GM13976 (cell line): ENCODE measurements around the gene BICDL1.

Experiments
- DNase-seq: peaks from one replicate; pipeline ENCODE4 v3.0.0; 2012; ENCODE audit warnings: low spot score
- in situ Hi-C: fragments of 300-500 bp; cut with MboI; formaldehyde crosslinking; loops from one replicate; pipeline ENCODE4 v1.12.0; 2022; ENCODE audit warnings: low sequenced_read_pairs, mixed read lengths, inconsistent platforms; ENCODE audit not compliant: unreplicated experiment
- TF ChIP-seq, protein P1 (sequence below): IDR thresholded peaks from 2 replicates; pipeline ENCODE4 v1.5.1; 2012; ENCODE audit warnings: borderline replicate concordance, mild to moderate bottlenecking; ENCODE audit not compliant: insufficient read depth; ENCODE audit errors: extremely low read depth, missing control alignments, control extremely low read depth

BICDL1 gene

DNA sequence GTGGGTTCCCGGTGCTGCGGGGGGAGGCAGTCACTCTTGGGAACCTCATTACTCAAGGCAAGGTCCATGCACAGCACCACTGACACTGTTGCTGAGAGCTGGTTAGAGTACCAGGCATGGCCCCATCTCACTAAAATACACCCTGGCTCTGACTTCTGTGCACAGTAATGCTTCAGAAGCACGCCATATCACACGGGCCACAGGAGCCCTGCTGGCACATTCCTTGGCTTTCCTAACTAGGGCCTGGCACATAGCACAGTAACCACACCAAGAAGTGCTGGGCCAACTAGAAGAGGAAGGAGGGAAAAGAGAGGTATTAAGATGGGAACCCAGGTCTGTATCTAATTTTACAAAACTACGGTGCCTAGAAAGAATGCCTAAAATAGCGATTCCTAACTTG is 141.0 kb downstream of the BICDL1 start:
- in situ Hi-C loops: no loop called here

GRCh38 chr12:120131116-120131515 is 142.1 kb downstream of the BICDL1 start:
- no peak for DNase-seq
- TF ChIP-seq, protein P1, sequence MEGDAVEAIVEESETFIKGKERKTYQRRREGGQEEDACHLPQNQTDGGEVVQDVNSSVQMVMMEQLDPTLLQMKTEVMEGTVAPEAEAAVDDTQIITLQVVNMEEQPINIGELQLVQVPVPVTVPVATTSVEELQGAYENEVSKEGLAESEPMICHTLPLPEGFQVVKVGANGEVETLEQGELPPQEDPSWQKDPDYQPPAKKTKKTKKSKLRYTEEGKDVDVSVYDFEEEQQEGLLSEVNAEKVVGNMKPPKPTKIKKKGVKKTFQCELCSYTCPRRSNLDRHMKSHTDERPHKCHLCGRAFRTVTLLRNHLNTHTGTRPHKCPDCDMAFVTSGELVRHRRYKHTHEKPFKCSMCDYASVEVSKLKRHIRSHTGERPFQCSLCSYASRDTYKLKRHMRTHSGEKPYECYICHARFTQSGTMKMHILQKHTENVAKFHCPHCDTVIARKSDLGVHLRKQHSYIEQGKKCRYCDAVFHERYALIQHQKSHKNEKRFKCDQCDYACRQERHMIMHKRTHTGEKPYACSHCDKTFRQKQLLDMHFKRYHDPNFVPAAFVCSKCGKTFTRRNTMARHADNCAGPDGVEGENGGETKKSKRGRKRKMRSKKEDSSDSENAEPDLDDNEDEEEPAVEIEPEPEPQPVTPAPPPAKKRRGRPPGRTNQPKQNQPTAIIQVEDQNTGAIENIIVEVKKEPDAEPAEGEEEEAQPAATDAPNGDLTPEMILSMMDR: no peak
- in situ Hi-C loops: no loop called here

More for the DNA sequence above, 141.0 kb downstream of the BICDL1 start:
- TF ChIP-seq, protein P1: no peak
- DNase-seq: no peak

- DNase-seq: no peak
- in situ Hi-C loops: no loop called here
Observed at GRCh38 chr12:120132054-120132836, 143.2 kb downstream of the BICDL1 start.

DNA sequence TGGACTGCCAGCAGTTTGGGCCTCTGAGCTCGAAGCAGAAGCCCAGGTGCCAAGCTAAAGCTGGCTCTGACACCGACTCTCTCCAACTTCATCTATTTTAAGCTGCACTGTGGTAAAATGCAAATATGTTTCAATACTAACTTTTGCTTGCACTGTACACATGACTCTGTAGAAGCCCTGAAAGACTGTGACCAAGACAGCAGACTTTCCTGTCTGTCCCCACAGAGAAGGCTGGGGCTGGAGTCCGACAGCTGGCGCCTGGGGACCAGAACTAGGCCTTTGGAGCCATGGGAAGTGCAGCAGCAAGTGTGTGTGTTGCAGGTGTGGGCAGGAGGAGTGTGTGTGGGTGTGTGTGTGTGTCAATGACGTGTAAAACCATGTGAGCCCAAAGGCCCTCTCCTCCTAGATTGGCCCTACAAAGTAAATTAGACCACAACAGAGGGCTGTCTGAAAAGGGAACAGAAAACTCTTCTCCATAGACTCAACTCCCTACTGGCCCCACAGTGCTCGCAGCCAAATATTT is 143.9 kb downstream of the BICDL1 start:
- TF ChIP-seq, protein P1: no peak
- in situ Hi-C loops: no loop called here
- peak; percentile 81 for DNase-seq

More at GRCh38 chr12:120132054-120132836, 143.2 kb downstream of the BICDL1 start:
- TF ChIP-seq, protein P1: no peak

GRCh38 chr12:120134307-120134980 is 145.4 kb downstream of the BICDL1 start:
- in situ Hi-C loops: no loop called here
- TF ChIP-seq, protein P1: no peak
- DNase-seq: no peak

- in situ Hi-C loops: no loop called here
- TF ChIP-seq, protein P1: no peak
- no peak for DNase-seq
Observed at GRCh38 chr12:120136093-120136770, 147.2 kb downstream of the BICDL1 start.
